SU-DHL-6 (cell line): ENCODE measurements around the gene ATG10.

Experiments used
- EZH2phosphoT487 ChIP-seq: fragments of 200-600 bp; sonication (generic), shearing (Covaris generic); conservative IDR thresholded peaks from 2 replicates; pipeline ENCODE4 v1.6.1; 2018; ENCODE audit warnings: mild to moderate bottlenecking, antibody characterized with exemption, low read length, moderate library complexity, mixed read lengths
- TF ChIP-seq, protein P1 (sequence below): fragments of 200-600 bp; sonication (generic); IDR thresholded peaks from one replicate; pipeline ENCODE4 v1.5.1; 2017; ENCODE audit warnings: antibody characterized with exemption, mild to moderate bottlenecking, low read length, moderate library complexity; ENCODE audit not compliant: insufficient read depth, poor library complexity, severe bottlenecking

DNA sequence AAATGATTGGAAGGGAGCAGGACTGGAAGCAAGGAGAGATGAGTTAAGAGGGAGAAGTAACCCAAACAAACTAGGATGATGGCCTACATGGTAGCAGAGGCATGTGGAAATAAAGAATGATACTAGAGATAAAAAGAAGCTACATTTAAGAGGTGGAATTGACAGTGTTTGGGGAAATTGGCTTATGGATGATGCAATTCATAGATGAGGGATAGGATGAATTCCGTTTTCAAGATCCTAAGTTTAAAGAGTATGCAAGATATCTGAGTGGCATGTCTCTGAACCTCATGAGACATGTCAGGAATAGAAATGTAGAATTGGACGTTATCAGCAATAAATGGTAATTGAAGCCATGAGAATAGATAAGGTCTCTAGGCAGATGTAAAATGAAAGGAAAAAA is 232.7 kb downstream of the ATG10 start:
- TF ChIP-seq, protein P1, sequence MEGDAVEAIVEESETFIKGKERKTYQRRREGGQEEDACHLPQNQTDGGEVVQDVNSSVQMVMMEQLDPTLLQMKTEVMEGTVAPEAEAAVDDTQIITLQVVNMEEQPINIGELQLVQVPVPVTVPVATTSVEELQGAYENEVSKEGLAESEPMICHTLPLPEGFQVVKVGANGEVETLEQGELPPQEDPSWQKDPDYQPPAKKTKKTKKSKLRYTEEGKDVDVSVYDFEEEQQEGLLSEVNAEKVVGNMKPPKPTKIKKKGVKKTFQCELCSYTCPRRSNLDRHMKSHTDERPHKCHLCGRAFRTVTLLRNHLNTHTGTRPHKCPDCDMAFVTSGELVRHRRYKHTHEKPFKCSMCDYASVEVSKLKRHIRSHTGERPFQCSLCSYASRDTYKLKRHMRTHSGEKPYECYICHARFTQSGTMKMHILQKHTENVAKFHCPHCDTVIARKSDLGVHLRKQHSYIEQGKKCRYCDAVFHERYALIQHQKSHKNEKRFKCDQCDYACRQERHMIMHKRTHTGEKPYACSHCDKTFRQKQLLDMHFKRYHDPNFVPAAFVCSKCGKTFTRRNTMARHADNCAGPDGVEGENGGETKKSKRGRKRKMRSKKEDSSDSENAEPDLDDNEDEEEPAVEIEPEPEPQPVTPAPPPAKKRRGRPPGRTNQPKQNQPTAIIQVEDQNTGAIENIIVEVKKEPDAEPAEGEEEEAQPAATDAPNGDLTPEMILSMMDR = no peak
- no peak for TF ChIP-seq EZH2phosphoT487
